Measurements from ENCODE around the gene CCDC74A.
"Not testable (repeated sequence)": the region's sequence is repeated elsewhere in the genome, so short reads cannot be mapped to it uniquely, and the experiment has no call there.

- TF ChIP-seq POLR2A (IDR thresholded peaks at IDR 0.05), result not testable (repeated sequence)
- TF ChIP-seq, protein P1, sequence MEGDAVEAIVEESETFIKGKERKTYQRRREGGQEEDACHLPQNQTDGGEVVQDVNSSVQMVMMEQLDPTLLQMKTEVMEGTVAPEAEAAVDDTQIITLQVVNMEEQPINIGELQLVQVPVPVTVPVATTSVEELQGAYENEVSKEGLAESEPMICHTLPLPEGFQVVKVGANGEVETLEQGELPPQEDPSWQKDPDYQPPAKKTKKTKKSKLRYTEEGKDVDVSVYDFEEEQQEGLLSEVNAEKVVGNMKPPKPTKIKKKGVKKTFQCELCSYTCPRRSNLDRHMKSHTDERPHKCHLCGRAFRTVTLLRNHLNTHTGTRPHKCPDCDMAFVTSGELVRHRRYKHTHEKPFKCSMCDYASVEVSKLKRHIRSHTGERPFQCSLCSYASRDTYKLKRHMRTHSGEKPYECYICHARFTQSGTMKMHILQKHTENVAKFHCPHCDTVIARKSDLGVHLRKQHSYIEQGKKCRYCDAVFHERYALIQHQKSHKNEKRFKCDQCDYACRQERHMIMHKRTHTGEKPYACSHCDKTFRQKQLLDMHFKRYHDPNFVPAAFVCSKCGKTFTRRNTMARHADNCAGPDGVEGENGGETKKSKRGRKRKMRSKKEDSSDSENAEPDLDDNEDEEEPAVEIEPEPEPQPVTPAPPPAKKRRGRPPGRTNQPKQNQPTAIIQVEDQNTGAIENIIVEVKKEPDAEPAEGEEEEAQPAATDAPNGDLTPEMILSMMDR (IDR thresholded peaks at IDR 0.05), result not testable (repeated sequence)
These were observed 48.7 kb upstream of the CCDC74A start for GRCh38 chr2:131478850-131479461.

Data from heart left ventricle (tissue), 13 donors.